NCI-H748 treated with DMSO at 0.1 percent for 48 hours (cell line): ENCODE measurements around the gene PRXL2A.

Experiments used
- DNase-seq: peaks from one replicate; lab custom pipeline; 2025; lab: John Stamatoyannopoulos, UW

Gene PRXL2A

DNA sequence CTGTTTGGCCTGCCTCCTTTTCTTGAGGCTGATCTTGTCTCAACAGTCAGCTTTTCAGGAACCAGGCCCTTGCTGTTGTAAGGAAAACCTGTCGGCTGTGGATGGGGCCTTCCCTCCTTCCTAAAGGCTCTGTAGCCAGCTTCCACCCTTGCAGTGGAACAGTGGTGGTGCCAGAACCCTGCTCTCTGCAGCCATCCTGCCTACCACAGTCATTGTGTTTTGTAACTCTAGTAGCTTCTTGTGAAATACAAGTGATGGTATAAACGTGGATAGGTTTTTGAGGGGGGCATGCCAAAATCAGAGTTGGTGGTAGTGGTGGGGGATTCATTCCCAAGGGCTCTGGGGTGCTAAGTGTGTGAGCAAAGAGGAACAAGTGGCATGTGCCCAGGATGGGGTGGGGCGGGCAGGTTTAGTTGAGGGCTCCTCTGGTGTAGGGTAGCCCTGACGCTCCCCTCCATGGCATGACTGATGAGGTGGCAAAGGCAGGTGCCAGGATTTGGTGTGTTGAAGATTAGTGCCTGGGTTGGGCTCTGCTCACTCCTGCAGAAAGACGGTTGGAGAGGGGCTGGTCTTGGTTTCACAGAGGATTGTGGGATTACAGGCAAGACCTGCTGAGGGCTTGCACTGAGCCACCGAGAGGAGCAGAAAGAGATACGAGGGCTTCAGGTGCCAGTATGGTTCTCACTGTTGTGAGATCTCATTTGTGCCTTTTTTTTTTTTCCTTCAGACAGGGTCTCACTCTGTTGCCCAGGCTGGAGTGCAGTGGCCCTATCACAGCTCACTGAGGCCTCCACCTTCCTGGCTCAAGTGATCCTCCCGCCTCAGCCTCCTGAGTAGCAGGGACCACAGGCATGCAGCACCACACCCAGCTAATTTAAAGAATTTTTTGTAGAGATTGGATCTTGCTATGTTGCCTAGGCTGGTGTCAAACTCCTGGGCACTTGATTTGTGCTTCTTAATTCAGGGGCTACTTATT is 53.1 kb downstream of the PRXL2A start:
- no peak for DNase-seq

DNA sequence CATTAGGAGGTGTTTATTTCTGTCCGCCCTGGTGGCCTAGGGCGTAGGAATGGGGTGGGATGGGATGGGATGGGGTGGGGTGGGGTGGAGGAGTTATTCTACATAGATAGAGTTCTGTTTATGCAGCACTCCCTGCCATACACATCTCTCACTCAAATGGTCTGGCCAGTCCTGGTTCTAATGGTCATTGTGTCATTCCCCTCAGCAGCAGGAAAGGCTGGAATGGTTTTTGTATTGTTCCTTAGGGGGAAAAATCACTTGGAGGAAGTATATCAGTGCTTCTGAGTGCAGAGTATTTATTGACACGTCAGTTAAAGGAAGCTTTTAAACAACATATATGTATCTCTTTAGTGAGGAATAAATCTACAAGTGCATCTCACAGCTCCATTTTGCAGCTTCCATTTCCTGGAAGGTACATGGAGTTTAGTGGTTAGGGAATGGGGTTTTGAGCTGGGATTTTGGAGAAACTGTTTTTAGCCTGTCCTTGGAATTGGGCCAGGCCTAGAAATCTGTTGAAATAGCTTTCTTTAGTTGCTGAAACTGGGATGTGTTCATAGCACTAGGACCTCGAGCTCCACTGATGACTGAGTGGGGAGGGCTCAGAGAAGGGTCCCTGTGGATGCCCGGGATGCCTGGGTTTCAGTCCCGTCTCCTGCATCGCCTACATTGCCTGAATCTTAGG is 54.1 kb downstream of the PRXL2A start:
- DNase-seq = no peak

DNA sequence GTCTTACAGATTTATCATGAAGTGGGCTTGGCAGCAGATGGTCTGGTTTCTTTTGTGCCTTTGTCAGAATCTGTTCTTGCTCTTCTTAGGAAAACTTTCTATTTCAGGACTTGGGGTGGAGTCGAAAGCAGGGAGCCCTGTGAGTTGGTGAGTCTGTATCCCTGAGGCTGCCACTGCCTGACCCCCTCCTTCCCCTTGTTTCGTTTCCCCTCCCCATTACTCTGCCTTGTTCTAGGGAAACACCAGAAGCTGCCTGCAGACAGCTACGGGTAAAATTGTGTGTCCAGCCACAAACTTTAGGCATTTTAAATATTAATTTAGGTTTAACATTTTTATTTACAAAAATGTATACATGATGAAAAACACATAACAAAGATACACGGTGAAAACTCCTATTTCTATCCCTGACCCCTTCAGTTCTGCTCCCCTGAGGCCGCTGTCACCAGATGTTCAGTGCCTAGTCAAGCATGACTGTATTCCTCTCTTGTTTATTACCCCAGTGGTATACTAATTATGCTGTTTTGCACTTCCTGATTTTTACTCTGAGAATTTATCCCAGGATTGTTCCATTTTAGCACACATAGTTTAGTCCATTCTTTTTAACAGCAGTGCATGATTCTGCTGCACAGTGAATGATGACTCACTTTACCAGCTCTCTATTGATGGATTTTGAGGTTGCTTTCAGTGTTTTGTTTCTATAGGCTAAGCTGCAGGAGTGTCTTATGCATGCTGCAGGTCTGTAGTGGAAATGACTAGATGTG is 54.8 kb downstream of the PRXL2A start:
- DNase-seq = no peak

DNA sequence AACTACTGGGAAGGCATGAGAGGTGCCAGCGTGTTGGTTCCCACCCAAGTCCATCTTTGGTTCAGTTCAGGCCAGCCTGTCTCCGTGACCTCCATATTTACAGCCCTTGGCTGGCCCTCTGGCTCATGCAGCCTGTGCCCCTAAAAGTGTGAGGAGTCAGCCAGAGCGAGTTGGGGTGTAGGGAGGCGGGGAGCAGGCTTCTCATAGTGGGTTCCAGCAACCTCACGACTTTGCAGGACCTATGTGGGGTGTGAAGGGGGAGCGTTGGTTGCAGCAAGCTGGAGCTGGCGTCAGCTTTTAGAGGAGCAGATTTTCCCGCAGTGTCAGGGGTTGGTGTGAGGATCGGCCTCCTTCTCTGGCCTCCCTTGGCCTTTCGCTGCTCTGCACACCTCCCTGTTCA is 55.5 kb downstream of the PRXL2A start:
- DNase-seq = no peak

DNA sequence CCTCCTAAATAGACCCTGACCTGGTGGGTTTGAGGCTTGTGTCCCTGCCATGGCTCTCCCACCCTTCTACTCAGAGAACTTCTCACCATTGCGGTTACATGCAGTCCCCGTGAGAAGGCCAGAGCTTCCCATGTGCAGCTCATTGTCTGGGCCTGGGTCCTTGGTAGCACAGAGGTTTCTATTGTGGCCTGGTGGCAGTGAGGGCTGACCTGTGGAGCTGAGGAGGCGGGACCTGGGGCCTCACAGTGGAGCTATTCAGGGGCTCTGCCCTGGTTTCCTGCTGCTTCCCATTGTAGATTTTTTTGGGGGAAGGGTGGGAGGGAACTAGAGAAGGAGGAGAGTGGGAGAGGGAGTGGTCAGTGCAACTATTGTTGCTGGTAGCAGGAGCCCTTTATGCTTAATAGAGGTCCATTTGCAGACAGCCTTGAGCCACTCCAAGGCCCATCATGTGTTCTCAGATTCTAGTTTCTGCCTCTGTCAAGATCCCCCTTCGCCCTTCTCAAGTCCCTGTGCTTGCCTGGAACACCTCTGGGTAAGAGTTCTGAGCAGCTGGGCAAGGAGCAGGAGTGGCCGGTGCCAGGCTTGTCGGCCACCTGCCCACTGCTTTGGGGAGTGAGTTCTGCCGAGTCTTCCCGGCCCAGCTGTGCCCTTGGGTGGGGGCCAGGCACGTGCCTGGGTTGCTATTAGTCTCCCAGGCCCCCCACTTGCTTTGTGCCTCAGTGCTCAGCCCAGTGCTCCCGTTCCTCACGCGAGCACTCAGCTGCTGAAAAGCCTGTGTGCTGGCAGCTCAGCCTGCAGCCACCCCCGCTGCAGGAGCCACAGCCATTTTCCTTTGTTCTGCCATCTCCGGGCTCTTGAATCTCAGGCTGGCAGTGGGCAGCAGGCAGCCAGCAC is 56.5 kb downstream of the PRXL2A start:
- no peak for DNase-seq

DNA sequence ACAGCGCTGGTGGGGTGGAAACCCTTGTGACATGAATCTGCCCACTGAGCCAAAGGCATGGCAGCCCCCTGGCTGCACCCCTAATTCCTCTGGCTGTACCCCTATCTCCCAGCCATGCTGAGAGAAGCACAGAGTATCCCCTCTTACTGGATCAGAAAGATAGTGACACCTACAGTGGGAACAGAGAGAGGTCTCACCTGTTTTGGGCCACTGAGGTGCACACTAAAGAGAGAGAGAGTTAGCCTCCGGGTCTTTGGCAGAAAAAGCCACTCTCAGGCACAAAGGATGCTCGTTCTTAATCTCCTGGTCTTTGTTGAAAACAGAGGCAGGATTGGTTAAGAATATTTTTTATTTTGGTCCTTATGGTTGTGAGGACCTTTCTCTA is 57.1 kb downstream of the PRXL2A start:
- no peak for DNase-seq

DNA sequence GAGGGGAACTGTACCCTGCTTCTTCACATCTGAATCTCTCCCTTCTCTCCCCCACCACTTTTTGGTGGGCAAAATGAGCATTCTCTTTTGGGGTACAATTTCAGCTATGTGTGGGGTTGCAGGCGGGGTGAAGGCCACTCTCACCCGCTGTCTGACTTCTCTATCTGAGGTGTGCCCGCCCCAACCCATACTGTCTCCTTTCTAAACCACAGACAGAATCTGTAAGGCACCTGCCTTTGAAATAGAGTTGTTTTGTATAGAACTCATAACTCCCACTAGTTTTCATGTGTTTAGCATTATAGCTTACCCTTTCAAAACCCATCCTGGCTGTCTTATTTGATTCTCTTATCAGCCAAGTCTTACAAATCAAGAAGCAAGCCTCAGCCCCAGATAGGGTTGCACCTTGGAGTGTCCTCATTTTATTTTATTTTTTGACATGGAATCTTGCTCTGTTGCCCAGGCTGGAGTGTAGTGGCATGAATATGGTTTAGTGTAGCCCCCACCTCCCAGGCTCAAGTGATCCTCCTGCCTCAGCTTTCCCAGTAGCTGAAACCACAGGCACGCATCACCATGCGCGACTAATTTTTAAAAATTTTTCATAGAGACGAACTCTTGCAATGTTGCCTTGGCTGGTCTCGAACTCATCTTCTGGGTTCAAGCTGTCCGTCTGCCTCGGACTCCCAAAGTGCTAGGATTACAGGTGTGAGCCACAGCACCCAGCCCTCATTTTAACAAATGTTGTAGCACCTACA is 57.7 kb downstream of the PRXL2A start:
- no peak for DNase-seq

DNA sequence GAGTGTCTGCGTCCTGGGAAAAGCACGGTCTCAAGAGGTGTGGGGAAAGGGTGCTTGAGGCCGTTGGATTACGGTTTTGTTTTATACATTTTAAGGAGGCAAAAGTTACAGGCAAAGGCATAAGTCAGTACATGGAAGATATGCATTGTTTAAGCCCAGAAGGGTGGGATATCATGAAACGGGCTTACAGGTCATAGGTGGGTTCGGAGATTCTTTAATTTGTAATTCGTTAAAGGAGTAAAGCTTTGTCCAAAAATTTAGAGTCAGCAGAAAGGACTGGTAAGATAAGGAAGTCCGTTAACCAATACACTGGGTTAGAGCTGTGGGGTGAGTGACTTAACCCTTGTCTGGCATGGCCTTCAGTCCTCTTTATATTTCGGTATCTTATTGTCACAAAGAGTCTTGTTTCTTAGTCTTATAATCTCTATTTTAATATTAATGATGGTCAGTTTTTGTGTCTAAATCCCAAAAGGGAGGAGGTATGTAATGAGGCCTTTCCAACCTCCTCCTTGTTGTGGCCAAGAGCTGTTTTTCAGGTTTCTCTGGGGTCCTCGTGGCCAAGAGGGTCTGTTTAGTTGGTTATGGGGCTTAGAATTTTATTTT is 58.5 kb downstream of the PRXL2A start:
- no peak for DNase-seq

DNA sequence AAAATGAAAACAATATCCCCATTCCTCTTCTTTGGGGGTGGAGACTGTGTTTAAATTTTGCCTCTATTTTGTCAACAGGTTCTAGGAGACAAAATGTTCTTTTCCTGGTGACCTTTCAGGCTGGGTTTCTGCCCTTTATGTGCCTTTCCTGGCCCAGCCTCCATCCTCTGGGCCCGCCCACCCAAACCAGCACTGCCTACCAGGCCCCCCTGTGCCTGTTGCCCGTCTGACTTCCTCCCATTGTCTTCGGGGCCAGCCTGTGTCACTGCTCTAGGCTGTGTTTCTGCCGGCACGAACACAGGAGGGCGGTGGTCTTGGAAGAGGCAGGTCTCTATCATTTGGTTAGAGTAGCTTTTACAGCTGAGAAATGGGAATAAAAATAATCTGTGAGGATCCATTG is 59.7 kb downstream of the PRXL2A start:
- no peak for DNase-seq

DNA sequence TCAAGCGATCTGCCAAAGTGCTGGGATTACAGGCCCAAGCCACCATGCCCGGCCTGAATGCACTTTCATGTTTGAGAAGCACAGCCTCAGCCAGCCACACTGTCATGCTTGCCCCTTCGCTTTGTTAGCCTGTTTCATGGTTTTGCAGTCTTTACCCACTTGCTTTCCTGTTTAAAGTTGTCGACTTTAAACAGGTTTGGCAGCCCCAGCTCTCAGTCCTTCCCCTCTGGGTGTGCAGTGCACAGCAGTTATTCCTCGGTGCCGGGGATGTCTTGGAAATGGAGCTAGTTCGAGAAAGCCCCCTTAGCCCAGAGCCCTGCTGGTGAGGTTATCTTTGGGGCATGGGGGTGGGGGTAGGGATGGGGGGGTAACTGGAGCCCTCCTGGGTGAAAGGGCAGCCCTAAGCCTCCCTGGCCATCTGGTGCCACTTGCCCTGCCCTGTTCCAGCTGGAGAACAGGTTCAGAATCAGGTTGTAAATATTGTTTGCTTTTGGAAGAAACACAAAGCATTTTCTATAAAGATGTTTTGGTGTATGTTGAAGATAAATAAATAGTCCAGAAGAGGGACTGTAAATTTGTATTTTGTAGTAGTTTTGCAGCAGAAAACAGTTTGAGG is 60.6 kb downstream of the PRXL2A start:
- DNase-seq = no peak

DNA sequence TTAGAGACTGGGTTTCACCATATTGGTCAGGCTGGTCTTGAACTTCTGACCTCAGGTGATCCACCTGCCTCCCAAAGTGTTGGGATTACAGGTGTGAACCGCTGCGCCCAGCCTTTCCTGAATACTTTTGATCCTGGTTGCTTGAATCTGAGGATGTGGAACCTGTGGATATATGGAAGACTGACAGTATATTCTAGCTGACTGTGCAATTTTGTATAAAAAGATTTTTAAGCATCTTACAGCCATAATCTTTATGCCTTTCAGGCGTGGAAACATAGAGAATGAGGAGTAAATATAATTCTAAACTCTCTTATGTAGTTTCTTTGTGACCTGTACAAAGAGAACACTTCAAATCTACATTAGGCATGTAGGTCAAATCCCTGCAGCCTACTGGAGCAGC is 61.9 kb downstream of the PRXL2A start:
- DNase-seq = no peak

DNA sequence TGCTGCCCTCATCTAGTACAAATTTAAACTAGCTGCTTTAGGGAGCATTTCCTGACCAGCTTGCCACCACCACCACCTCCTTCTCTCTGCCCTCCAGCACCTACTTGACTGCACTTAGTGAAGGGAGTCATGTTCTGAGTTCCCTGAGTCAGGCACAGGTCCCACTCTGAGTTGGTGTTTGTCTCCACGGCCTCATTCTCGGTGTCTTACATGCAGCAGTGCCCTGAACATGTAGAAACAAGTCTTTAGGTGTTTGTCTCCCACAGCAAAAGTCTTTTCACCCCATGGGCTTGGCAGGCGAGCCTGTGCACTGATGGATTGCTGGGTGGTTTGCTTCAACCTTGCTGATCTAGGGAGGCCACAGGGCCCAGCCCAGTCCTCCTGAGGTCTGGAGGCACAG is 62.6 kb downstream of the PRXL2A start:
- no peak for DNase-seq

DNA sequence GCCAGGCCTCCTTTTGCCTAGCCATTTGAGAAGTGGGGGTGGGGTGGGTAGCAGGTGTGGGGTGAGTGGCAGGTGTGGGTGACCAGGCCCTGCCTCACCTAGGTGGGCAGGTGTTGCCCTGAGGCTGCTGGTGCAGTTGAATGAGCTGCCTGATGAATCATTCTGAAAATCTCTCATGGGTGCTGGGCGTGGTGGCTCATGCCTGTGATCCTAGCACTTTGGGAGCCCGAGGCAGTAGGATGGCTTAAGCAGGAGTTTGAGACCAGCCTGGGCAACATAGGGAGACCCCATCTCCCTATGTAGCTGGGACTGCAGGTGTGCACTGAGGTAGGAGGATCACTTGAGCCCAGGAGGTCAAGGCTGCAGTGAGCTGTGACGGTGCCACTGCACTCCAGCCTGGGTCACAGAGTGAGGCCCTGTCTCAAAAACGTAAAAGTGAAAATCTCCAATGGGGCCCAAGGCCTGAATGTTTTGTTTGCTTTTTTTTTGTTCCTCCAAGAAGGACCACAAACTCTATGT is 63.4 kb downstream of the PRXL2A start:
- DNase-seq = no peak

DNA sequence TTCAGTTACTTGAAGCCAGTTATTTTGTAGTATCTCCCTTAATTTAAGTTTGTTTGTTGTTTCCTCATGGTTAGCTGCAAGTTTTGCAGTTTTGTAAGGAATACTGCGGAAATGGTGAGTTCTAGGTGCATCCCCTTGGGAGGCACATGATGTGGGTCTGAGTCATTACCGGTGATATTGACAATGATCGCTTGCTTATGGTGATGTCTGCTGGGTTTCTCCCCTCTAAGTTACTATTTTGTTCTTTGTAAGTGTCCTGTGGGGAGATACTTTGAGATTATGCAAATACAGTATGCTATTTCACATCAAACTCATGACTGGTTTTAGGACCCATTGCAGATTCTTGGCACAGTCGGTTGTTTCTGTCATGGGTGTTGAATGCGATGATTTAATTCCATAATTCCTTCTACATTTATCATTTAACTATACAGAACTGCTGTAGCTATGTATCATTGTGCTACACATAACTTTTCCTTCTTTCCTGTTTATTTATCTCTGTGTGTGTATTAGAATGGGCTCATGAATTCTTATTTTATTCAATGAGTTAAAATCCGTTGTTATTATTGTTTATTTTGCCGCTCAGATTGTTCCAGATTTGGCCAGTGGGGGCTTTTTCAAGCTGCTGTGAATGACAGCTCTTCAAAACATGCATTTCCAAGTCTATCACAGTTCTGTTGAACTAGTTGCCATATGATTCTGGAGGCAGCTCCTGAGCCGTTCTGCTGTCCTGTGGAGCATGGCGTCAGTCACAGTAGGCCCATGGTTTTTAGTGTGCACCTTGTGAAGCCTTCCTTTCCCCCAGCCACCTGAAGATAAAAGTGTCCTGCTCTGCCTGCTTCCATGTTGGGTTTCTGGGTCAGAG is 64.1 kb downstream of the PRXL2A start:
- no peak for DNase-seq

DNA sequence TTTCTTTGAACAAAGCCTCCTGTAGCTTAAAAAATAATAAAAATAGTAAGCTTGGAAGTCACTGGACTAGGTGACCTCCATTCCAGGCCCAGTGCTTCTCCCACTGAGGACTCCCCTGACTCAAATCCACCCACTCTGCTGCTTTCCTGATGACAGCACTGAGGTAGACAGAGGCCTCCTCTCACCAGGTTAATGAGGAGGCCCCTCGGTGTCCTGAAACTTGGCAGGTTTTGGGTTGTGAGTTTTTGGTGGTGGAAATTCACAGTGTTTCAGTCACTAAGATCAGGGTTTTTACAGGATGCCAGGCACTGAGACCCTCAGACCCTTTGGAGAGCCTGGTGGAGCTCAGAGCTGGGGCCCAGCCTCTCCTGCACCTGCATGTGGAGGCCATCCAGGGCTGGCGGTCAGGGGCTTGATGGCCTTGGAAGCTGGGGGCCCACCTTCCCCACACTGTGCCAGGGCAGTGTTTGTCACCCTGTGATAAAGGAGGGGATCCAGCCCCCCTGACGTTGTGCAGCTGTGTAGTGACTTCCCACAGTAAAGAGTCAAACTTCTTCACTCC is 64.8 kb downstream of the PRXL2A start:
- no peak for DNase-seq

DNA sequence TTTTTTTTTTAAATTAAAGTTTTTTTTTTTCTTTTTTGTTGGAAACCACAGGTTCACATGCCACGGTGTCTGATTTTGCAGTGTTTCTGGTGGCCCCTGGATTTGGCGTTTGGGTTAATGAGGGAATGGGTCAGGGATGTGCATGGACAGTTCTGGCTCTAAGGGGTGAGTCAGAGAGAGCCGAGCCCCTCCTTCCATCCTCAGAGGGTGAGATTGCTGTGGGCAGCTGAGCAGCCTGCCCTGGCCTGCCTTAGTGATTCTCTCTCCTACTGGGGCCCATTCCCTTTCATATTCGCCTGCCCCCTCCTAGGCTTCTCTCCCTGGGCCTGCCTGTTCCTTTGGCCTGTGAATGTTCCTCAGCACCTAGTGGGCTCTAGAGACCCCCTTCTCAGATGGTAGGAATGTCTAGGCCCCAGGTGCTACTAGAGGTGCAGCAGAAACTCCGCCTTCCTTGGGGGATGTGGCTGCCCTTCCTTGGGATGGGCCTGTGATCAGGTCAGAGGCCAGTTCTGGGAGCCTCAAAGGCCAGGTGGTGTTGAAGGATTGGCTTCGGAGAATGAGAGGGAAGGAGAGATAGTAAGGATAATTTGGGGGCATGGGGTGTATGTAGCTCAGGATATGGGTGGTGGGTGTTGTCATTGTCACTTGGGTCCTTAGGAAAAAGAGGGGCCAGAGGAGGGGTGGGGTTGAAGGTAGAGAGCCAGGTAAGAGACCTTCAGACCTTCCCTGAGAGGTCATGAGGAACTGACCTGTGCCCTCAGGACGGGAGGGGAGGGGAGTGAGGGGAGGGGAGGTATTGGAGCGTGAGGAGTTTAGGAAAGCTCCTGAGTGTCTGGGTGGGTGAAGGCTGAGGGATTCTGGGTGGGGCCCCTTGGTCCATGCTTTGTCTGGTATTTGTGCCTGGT is 65.6 kb downstream of the PRXL2A start:
- no peak for DNase-seq

DNA sequence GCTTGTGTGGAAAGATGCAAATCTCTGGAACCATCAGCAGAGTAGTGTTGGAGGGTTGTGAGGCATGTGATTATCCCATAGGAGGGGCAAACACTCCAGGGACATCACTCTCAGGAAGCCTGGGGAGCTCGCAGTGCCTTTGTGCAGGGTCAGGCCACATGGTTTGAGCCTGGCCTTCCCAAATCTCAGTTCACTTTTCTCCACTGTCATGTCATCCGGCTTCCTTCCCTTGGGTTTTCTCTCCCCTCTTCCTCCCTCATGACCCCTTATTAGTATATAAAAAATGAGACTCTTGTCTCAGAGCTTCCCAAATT is 66.2 kb downstream of the PRXL2A start:
- no peak for DNase-seq

DNA sequence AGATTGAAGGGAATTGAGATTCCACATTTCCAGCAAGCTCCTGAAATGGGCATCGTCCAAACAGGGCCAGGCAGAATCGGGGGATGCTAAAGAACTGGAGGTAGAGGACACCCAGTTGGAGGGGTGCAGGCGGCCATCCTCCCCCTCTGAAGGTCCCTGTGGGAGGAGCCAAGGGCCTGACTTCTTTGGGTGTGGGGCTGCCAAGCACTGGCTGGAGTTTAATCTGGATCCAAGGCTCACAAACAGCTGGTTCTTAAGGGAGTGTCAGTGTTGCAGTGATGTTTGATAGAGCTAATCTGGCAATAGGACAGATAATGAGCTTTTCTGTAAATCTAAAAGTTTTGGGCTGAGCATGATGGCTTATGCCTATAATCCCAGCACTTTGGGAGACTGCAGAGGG is 66.6 kb downstream of the PRXL2A start:
- DNase-seq = no peak
